Activated naive CD4-positive, alpha-beta T cell treated with Interleukin-2 at 50 U/mL for 16 hours (primary cell): ENCODE measurements around the gene CAPNS2.

Experiments used
- DNase-seq: peaks from one replicate; pipeline ENCODE4 v3.0.0-alpha.2; 2020

CAPNS2 gene

DNA sequence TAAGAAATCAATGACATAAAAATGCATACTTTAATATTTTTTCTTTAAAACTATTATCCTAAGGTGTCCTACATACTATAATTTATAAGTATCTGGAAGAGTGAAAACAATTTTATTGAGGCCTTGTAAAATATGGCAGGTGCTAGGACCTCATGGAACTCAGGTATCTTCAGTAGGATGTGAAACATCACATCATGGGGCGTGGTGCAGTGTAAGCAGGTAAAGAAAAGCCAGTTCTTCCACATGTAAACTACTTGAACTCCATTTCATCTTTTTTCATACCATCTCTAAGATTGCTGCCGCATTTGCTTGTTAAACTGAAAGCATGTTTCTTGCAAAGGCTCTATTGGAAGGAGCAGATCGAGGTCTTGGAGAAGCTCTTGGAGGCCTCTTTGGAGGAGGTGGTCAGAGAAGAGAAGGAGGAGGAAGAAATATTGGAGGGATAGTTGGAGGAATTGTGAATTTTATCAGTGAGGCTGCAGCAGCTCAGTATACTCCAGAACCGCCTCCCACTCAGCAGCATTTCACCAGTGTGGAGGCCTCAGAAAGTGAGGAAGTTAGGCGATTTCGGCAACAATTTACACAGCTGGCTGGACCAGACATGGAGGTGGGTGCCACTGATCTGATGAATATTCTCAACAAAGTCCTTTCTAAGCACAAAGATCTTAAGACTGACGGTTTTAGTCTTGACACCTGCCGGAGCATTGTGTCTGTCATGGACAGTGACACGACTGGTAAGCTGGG is at the start of gene CAPNS2:
CAPNS2 (plus strand) TSS at position 253 of the 744 bp plus-strand sequence; CDS start at position 326, 73 bp downstream.
- no peak for DNase-seq

DNA sequence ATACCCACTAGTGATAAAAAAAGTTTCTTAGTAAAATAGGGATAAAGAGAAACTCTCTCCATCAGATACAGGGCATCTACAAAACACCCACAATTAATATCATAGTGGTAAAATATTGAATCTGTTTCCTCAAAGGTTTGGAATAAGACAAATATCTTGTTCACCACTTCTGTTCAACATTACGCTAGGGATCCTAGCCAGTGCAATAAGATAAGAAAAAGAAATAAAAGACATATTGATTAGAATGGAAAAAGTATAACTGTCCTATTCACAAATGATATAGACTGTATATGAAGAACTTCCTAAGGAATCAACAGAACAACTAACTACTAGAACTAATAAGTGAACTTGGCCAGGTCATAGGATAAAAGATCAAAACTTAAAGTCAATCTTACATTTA is 44.7 kb upstream of the CAPNS2 start:
- DNase-seq: no peak

DNA sequence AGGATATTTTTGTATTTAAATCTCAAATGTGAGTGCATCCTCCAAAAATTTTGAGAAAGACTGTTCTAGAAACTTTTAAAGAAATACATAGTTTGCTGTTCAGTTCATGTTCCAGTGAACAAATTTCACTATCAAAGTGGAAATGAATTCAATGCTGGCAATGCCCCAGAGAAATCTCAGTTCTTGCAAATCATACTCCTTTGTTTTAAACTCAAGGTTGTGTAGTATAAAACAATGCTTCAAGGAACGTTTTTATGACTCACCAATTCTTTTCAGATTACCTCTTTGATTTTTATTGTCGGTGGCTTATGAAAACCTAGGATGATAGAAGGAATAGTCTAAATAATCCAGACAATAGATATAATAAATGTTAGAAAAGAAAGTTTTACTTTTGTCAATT is 40.0 kb upstream of the CAPNS2 start:
- no peak for DNase-seq

DNA sequence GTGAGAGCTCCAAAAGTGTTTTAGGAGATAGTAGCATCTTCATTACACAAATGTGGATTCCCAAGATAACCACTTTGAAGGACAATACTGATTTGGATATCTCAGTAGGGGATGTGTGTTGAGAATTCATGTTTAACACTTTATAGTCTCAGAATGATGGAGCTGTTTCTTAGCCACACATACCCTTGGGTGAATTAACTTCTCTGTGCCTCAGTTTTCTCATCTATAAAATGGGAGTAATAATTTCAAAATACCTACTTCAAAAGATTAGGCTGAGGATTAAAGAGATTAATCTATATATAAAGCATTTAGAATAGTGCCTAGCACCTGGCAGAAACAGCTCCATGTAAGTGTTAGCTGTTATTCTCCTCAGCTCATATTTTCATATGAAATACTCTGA is 38.6 kb upstream of the CAPNS2 start:
- DNase-seq: no peak

DNA sequence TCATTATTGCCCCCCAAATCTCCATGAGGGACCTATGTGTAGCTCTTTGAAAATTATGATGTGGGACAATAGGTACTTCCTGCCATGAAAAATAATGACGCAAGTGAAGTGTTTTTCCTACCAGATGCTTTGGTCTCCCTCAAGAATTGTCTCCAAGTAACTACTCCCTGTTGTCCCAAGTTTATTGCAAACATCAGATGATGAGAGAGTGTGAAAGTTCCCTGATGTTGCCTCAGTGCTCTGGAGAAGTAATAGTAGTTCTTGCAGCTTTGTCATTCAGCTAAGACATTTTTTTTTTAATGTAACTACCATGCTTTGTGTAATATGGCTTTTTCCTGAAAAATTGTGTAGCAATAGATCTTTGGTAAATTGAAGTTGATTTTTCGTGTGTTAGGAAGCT is 37.5 kb upstream of the CAPNS2 start:
- no peak for DNase-seq

DNA sequence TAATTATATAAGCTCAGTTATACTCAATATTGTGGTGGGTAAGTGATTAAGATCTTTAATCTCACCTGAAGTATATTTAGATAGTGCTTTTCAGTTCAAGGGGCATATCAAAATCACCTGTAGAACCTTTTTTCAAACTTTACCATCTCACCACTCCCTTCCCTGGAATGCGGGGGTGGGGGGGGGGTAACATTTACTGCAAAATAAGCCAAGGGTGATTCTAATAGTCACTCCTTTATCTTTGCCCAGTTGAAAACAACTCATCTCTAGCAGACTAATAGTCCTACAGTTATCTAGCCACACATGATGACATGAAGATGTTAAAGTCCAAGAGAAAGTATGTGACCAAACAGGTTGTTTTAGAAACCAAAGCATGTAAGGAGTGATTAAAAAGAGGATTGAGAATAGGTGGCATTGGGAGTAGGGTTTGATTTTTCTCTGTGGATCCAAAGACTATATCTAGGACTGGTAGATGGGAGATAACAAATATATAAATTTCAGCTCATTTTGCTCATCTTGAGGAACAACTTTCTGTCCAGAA is 36.1 kb upstream of the CAPNS2 start:
- DNase-seq: no peak

DNA sequence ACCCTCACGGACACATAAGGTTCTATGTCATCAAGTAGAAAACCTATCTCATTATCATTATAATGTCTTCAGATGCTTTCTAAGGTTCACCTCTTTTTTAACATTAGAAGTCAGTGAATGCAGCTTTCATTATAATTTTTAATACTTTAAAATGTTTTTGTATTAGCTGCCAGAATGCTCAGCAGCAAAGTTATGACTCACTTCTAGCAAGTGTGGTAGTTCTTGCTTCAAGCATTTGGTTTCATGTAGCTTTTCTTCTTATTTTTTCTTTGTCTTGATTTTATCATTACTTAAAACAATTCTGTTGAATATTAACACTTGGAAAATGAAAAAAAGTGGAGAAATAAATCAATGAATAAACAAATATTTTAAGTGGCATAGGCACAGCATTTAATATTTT is 34.3 kb upstream of the CAPNS2 start:
- no peak for DNase-seq

DNA sequence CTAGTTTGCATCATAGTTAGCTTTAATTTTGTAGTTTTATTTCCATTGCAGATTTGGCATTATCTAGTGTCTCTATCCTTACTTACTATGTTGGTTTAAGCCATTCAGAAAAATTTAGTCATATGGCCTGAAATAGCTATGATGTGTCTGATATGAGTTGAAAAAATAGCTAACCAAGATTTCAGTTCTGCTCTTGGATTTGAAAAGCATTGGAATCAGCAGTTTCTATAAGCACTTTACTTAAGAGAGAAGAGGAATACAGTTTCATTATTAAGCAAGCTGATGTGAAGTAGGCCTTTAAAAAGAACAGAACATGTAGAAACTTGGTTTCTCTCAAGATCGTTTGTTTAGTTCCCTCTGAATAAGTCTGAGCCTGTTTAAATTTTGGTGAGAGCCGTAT is 31.7 kb upstream of the CAPNS2 start:
- no peak for DNase-seq

DNA sequence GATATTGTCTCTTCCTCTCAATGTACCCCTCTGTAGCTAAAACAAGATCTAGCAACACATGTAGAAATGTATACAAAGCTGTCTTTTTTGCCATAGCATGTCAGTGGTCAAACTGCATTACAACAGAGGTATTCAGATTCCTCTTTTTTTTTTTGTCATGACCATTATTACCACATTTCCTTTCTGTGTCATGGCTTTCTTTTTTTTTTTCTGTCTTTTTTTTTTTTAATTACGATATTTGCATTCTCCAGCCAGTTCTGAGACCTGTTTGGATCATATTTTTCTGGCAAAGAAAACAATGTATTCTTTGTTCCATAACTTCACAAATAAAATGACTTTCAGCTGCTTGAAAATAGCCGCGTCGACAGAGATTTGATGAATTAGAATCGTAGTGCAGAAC is 27.4 kb upstream of the CAPNS2 start:
- no peak for DNase-seq

DNA sequence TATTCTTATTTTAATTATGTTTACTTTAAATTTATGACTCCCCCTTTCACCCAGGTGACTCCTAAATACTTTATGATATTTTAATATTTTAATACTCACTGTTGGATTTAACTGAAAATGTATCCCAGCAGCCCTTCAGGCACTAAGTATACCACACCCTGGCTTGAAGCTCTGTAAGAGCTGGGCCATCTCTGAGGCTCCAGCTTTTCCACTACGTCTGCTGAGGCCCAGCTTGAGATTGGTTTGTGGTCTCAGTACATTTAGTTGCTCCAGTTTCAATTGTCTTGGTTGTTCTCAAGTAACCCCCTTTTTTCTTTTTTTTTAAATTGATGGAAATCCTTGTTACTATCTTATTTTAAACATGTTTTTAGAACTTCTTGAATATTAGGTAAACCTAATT is 27.0 kb upstream of the CAPNS2 start:
- no peak for DNase-seq

DNA sequence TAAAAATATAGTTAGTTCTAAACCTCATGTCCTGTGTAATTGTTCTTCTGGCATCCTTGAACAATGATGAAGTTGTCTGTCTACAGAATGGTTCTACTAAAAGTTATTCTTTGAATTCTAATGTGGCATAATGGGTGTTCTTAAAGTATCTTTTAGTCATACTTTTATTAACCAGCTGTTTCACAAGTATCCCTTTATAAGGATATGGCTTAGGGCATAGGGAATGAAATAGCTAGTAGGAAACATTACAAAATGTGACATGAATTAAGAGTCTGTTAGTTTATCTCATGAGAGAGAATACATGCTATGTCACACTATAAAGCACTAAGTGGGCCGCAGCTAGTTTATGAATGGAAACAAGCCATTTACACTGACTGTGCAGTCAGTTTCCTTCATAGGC is 26.3 kb upstream of the CAPNS2 start:
- DNase-seq: no peak

DNA sequence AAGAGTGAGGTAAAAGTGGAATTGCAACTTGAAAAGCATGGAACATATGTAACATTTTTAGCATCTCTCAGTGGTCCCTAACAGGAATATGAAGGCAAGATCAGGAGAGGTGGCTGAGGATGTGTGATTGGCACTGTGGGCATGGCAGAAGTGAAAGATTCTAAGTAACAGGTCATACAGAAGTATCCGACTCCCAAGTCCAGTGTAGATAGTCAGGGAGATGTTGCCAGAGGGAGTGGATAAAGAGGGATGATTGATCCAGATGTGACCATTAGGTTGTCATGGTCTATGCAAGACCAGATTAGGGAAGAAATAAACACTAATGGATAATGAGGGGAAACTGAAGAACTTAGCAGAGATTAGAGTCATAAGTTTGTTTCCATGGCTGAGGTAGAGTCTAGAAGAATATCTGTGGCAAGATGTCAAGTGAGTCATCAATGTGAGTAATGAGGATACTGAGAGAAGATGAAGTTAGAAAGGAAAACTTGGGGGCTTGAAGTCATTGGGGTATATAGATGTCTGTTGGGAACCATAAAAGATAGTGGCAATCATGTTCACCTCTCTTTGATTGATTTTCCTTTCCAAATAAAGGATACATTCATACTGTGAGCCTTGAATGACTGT is 23.9 kb upstream of the CAPNS2 start:
- no peak for DNase-seq

DNA sequence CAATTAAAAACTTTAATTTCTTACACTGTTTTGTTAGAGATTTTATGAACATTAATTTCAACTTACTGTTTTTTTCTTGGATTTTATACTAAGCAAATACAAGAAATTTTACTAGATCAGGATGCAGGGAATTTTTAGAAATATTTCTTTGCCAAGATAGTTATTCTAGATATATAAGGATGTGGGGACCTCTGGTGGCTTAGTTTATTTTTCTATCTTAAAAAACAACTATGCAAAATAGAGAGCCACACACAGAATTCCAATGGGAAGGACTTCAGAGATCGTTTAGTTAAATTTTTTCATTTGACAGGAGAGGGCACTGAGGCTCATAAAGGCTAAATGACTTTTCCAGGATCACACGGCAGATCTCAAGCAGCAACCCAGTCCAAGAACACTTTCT is 23.0 kb upstream of the CAPNS2 start:
- no peak for DNase-seq

DNA sequence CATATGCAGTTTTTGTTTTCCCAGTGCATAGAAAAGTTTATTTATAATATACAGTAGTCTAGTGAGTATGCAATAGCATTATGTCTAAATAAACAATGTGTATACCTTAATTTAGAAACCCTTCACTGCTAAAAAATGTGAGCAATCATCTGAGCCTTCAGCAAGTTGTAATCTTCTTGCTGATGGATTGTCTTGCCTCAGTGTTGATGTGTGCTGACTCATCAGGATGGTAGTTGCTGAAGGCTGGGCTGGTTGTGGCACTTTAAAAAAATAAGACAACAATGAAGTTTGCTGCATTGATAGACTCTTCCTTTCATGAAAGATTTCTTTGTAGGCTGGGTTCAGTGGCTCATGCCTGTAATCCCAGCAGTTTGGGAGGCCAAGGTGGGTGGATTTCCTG is 13.9 kb upstream of the CAPNS2 start:
- no peak for DNase-seq

DNA sequence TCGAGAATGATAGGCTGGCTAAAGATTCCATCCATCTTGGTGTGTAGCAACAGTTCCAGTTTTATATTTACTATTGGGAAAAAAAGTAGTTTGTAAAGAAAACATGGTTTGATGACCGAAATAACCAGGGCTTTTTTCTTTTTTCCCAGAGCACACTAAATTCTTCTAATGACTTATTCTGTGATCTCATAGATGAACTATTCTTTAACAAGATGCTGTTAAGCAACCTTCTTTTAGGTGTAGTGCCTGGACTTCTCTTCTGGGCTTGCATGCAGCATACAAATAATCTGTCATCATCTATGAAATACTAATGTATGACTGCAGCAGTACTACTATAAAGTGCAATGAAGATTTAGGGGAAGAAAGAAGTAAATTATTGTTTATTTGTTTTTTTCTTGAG is 11.0 kb upstream of the CAPNS2 start:
- DNase-seq: no peak

DNA sequence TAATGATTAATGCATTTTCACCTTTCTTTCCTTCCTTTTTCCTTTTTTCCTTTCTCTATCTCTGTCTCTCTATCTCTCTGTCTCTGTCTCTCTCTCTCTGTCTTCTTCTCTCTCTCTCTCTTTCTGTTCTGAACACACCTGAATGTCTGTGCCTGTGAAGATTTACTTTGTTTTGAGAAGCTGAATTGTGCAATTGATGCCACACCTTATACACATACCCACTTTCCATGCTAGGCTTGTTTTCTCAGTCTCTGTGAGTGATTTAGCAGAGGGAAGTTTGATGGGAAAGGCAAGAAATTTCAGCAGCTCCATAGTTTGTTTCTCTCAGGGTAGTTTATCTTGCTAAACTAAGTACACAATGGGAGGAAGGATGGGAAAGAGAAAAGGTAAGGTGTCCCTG is 9.3 kb upstream of the CAPNS2 start:
- DNase-seq: no peak

DNA sequence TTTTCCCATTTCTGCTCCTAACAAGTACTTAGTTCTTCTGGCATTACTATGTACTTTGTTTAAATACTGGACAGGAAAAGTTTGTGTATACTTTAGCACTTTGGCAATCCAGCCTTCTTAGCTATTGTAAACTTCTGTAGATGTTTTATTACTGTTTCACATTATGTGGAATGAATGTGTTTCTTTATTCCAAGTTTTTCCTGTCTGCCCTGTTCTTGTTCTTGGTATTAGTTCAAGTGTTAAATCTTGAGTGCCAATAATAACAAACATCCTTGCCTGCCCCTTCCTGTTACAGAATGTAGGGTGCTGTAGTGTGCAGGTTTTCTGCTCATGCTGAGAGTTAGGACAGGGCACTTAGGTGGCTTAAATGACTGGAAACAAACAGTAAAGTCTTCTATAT is 7.3 kb upstream of the CAPNS2 start:
- DNase-seq: no peak

DNA sequence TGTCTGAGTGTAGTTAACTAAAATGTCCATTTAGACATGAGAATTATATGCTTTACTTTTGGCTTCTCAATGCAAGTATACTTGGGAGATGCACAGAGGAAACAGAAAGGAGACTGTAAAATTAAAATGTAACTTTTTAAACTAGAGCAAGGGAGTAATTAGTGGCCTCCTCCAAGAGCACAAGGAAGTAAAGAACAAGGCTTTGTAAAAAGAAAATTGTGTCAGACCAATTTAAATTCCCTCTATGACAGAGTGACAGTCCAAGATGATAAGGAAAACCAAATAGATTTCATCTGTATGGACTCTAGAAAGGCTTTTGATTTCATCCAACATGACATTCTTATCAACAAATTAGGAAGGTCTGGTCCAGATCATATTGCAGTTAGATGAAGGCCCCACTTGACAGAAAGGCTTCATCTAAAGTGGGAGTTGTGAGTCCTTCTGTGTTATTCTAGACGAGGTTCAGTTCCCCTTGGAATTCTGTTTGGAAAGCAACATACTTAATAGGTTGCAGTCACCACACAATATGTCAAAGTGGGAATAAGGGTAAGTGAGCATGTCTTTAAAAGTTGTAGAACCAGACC is 6.5 kb upstream of the CAPNS2 start:
- no peak for DNase-seq

DNA sequence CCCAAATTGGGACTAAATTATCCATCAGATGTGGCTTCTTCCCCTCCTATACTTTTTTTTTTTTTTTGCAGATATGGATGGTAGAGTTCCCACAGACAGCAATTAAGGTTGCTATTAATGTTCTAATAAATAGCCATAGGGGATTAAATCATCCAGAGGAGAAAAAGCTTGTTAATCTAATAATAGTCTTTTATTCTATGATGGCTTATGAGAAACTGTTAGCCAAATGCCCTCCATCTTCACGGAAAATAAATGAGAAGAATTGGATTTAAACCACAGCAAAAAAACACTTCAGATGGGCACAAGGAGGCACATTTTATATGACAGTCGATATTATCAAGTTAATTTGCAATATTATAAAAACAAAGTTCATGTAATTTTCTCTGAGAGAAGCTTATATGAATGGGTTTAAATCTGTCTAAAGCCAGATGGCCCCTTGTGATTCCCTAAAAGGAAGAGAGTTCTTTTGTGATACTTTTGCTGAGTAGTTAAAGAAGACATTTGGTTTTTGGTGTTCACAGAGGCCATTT is 5.1 kb upstream of the CAPNS2 start:
- DNase-seq: no peak

DNA sequence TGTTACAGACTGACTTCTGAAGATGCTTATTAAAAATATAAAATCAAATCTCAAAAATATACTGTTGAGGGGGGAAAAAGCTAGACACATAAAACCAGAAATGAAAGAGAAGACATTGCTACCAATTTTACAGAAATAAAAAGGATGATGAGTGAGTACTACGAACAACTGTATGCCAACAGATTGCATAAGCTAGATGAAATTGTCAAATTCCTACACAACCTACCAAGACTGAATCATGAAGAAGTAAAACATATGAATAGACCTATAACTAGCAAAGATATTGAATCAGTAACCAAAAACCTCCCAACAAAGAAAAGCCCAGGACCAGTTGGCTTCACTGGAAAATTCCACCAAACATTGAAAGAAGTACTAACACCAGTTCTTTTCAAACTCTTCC is 3.5 kb upstream of the CAPNS2 start:
- DNase-seq: no peak

DNA sequence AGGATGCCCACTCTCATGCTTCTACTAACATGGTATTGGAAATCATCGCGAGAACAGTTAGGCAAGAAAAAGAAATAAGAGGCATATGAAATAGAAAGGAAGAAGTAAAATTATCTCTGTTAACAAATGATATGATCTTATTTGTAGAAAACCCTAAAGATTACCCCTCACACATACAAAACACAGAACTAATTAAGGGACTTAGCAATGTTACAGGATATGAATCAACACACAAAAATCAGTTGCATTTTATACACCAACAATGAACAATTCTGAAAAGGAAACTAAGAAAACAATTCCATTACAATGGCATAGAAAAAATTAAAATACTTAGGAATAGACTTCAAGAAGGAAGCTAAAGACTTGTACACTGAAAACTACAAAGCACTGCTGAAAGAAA is 2.7 kb upstream of the CAPNS2 start:
- DNase-seq: no peak

DNA sequence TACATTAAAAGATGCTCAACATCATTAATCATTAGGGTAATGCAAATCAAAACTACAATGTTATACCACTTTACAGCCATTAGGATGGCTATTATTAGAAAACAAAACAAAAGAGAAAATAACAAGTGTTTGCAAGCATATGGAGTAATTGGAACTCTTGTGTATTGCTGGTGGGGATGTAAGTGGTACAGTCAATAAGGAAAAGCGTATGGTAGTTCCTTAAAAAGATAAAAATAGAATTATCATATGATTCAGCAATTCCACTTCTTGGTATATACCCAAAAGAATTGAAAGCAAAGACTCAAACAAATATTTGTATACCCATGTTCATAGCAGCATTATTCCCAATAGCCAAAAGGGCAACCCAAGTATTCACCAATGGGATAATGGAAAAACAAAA is 1.4 kb upstream of the CAPNS2 start:
- DNase-seq: no peak

DNA sequence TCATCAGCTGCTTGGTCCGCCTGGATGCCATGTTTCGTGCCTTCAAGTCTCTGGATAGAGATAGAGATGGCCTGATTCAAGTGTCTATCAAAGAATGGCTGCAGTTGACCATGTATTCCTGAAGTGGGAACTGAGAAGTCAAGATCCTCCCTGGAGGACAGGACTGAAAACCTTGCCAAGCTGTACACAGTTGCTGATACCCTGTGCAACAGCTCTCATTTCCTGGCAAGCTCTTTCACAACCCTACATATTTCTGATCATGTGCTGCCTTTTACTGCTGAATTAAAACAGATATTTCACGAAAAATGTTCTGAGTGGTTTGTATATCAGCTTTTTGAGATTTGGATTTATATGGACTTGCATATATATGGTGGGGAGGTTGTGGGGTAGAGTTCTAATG is 898 bp downstream of the CAPNS2 start:
- DNase-seq: no peak

DNA sequence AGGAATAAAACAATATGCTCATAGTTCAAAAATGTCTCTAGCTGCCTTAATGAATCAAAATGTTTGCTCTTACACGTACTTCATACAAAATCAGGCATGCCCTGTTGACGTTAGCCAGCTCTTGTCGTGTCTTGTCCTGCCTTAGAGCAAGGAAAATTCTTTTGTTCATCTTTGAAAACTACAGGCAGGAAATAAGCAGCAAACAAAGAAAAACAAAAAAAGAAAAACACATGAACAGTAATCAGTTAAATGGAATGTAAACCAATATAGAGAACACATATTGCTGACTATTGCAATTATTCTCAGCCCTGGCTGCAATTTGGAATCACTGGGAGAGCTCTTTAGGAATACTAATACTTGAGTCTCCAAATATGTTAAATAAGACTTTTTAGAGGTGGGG is 1.7 kb downstream of the CAPNS2 start:
- DNase-seq: no peak
